Choroid plexus epithelial cell (primary cell): ENCODE measurements around the gene ZSCAN21.

Source experiments
- DNase-seq: peaks from one replicate; pipeline ENCODE4 v3.0.0-alpha.2; 2010; ENCODE audit warnings: low read depth
- H3K4me3 ChIP-seq: 2 replicates; pipeline ENCODE4 v1.5.1; 2011; ENCODE audit warnings: low read depth, mild to moderate bottlenecking, control low read depth, low read length, moderate library complexity
- CTCF ChIP-seq: conservative IDR thresholded peaks from 2 replicates; pipeline ENCODE4 v1.5.1; 2011; ENCODE audit warnings: low read depth, mild to moderate bottlenecking, control low read depth, inconsistent platforms, low read length, moderate library complexity

ZSCAN21 gene

DNA sequence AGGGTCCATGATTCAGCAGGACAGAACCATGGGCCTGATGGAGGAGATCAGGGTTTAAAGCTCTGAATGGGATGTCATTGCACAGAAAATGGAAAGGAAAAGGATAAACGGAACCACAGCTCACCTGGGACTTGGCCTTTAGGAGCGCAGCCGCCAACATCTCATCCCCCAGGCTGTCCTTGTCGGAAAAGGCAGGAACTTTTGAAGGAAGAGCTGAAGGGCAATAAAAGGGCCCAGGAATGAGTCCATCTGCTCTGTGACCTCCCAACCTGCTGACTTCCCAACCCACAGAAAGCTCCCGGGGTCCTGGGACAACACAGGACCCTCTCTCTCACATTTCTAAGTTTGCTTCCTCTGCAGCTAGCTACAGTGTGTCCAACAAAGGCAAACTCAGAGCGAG lies 25.8 kb downstream of the ZSCAN21 start:
- DNase-seq = no peak
- TF ChIP-seq CTCF = no peak
- H3K4me3 ChIP-seq = no peak overlapping the region

DNA sequence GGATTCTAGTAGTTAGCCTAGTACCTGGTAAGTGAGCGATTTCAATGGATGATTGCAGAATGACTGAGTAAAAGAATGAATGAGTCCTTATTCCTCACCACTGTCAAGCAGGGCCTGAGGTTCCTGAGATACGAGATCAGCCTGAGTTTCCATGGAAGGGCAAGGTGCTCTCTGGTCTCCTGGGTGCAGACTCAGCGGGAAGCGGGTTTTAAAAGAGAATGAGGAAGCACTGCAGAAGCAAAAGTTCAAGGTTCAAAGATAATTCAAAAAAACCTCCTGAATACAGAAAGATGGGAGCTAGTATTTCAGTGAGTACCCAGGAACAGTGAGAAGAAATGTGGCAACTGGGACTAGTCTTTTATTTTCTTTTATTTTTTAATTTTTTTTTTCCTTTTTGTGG lies 27.6 kb downstream of the ZSCAN21 start:
- H3K4me3 ChIP-seq = no peak overlapping the region
- DNase-seq = no peak
- no peak for TF ChIP-seq CTCF

- no peak overlapping the region for H3K4me3 ChIP-seq
- DNase-seq = no peak
- no peak for TF ChIP-seq CTCF
Measured at GRCh38 chr7:100079024-100079560, 29.5 kb downstream of the ZSCAN21 start.

DNA sequence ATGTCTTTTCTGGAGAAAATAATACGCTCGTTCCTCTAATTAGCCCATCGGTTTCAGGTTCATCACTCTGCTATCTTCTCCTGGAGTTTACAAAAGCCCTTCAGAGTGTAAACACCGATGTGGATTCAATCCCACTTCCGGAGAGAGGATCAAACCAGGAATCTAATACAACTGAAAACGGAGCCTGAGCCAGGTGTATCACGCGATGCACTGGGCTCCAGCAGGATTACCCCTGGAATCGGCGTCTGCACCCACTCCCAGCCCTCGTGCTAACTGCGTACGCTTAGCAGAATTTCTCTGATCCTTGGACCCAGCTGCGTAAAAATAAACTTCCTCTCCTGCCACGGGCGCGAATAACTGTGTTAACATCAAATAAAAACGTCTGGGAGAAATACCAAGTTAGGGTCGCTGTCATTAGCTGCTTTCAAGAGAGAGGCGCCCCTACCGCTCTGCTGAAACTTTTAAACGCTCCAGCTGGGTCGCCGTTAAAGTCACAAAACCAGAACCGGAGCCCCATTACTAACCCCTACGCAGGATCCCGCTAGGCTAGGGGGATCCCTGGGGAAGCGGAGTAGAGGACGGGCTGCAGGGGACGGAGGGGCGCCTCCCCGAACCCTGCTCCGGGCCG lies 31.4 kb downstream of the ZSCAN21 start:
- peak; percentile 8 for TF ChIP-seq CTCF
- peak; percentile 33 for DNase-seq
- H3K4me3 ChIP-seq = peak overlapping the region; percentile 99

DNA sequence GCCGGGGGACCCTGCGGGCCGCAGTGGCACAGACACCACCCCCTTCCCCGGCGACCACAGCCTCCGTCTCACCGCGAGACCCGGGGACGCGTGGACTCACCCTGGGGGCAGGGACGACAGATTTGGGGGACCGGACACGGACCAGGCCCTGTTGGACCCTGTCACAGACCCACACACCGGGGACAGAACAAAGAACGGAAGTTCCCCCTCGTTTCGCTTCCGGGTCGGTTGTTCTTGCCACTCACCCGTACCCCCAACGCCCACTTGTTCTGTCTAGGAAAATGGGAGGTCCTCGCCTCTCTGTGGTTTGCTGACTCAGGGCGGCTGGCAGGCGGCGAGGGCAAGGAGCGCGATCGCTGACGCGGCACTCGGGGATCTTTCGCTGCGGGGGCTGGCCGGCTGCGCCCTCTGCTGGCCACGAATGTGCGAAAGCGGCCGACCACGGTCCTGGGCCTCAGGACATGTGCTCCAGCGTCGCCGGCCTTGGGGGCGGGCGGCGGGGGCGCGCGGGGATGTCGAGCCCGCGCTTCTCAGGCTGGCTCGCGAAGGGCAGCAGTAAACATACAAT lies 32.0 kb downstream of the ZSCAN21 start, which contains the start of gene ZNF3:
TSS of gene ZNF3 (minus strand) at position 189 of the 568 bp plus-strand sequence. CDS start 4,366 bp downstream, outside the sequence.
- peak; percentile 99 for DNase-seq
- peak within 1 kb of the TSS; percentile 99 for H3K4me3 ChIP-seq
- peak; percentile 77 for TF ChIP-seq CTCF

DNA sequence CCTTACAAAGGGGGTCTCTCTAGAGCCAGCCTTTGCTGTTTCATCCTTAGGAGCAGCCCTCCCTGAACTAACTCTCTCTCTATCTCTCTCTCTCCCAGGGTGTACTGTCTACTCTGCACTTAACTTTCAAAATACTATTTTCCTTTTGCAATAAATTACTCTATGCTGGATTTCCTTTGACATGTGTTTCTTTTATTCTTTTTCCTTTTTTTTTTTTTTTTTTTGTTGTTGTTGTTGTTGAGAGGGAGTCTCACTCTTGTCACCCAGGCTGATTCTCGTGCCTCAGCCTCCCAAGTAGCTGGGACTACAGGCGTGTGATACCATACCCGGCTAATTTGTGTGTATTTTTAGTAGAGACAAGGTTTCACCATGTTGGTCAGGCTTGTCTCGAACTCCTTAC lies 33.4 kb downstream of the ZSCAN21 start:
- TF ChIP-seq CTCF = no peak
- H3K4me3 ChIP-seq = no peak overlapping the region
- DNase-seq = no peak

- no peak for DNase-seq
- no peak overlapping the region for H3K4me3 ChIP-seq
- no peak for TF ChIP-seq CTCF
Measured at GRCh38 chr7:100085515-100085914, 35.9 kb downstream of the ZSCAN21 start.
